NCI-H146 treated with DMSO at 0.1 percent for 48 hours (cell line): Measurements from ENCODE around the gene CHCHD10.
A peak's percentile ranks its signal among the peaks of the same experiment; 100 is the strongest.

Source experiments
- DNase-seq: peaks from one replicate; lab custom pipeline; 2025; ENCODE audit not compliant: unreplicated experiment; lab: John Stamatoyannopoulos, UW

The CHCHD10 gene

GRCh38 chr22:23787910-23788309 is 20.1 kb upstream of the CHCHD10 start:
- DNase-seq, result no peak

GRCh38 chr22:23787600-23787896 is 19.8 kb upstream of the CHCHD10 start:
- DNase-seq, result no peak

- peak; percentile 21 for DNase-seq
Observed at GRCh38 chr22:23786752-23787599, 19.2 kb upstream of the CHCHD10 start, which contains the start of gene SMARCB1. SMARCB1 (plus strand) TSS chr22:23786966; CDS start chr22:23787170, 204 bp downstream.

- no peak for DNase-seq
Observed at GRCh38 chr22:23786261-23786710, 18.5 kb upstream of the CHCHD10 start.

GRCh38 chr22:23784215-23784732 is 16.5 kb upstream of the CHCHD10 start:
- DNase-seq, result no peak

GRCh38 chr22:23783265-23784150 is 15.7 kb upstream of the CHCHD10 start:
- DNase-seq, result no peak

GRCh38 chr22:23782703-23783102 is 14.9 kb upstream of the CHCHD10 start:
- DNase-seq, result no peak

- no peak for DNase-seq
Observed at GRCh38 chr22:23782252-23782651, 14.5 kb upstream of the CHCHD10 start.

- no peak for DNase-seq
Observed at GRCh38 chr22:23781511-23782183, 13.9 kb upstream of the CHCHD10 start.

- DNase-seq, result no peak
Observed at GRCh38 chr22:23781065-23781464, 13.3 kb upstream of the CHCHD10 start.

GRCh38 chr22:23780146-23780748 is 12.5 kb upstream of the CHCHD10 start:
- DNase-seq, result no peak

- no peak for DNase-seq
Observed at GRCh38 chr22:23779731-23780130, 12.0 kb upstream of the CHCHD10 start.

GRCh38 chr22:23779083-23779482 is 11.3 kb upstream of the CHCHD10 start:
- DNase-seq, result no peak

GRCh38 chr22:23778577-23778900 is 10.8 kb upstream of the CHCHD10 start:
- no peak for DNase-seq

- DNase-seq, result no peak
Observed at GRCh38 chr22:23777776-23778576, 10.2 kb upstream of the CHCHD10 start.

GRCh38 chr22:23775779-23776375 is 8.1 kb upstream of the CHCHD10 start:
- DNase-seq, result no peak

GRCh38 chr22:23774922-23775436 is 7.2 kb upstream of the CHCHD10 start:
- no peak for DNase-seq

- DNase-seq, result no peak
Observed at GRCh38 chr22:23774114-23774921, 6.5 kb upstream of the CHCHD10 start.
